Nephron progenitor cell (in vitro differentiated cells): ENCODE data around the gene NUSAP1.
"Not testable (repeated sequence)": the region's sequence is repeated elsewhere in the genome, so short reads cannot be mapped to it uniquely, and the experiment has no call there.

Experiments used
- DNase-seq: peaks from one replicate; pipeline ENCODE4 v3.0.0; 2021
- H3K27ac Mint-ChIP-seq: 2 replicates; pipeline ENCODE4 v1.8.0; 2021; ENCODE audit warnings: mild to moderate bottlenecking, moderate library complexity, mixed read lengths
- H3K27me3 Mint-ChIP-seq: 2 replicates; pipeline ENCODE4 v1.8.0; 2021; ENCODE audit warnings: mild to moderate bottlenecking, low read depth, mixed read lengths; ENCODE audit not compliant: poor library complexity
- H3K36me3 Mint-ChIP-seq: 2 replicates; pipeline ENCODE4 v1.8.0; 2021; ENCODE audit warnings: low read depth, mixed read lengths
- H3K4me1 Mint-ChIP-seq: 2 replicates; pipeline ENCODE4 v1.8.0; 2021; ENCODE audit warnings: mixed read lengths
- H3K4me3 Mint-ChIP-seq: 2 replicates; pipeline ENCODE4 v1.8.0; 2021; ENCODE audit warnings: mild to moderate bottlenecking, moderate library complexity, mixed read lengths
- H3K9me3 Mint-ChIP-seq: 2 replicates; pipeline ENCODE4 v1.8.0; 2021; ENCODE audit warnings: mild to moderate bottlenecking, moderate library complexity, mixed read lengths
- CTCF ChIP-seq: fragments of 200-600 bp; sonication (generic); IDR thresholded peaks from 2 replicates; pipeline ENCODE4 v1.5.0; 2021; ENCODE audit warnings: antibody characterized with exemption

NUSAP1 gene

GRCh38 chr15:41423979-41424659, 91.4 kb downstream of the NUSAP1 start:
- H3K9me3 Mint-ChIP-seq = peaks cover 14% of the 10 kb centered on the region
- H3K4me1 Mint-ChIP-seq = peaks cover 14% of the 10 kb centered on the region
- no peak overlapping the region for H3K27ac Mint-ChIP-seq

GRCh38 chr15:41424809-41425208, 92.1 kb downstream of the NUSAP1 start:
- Mint-ChIP-seq H3K27ac (no peak overlapping the region), H3K4me1 (peaks cover 20% of the 10 kb centered on the region), H3K27me3 (peaks cover 4% of the 10 kb centered on the region), H3K4me3 (no peak overlapping the region), H3K36me3 (peaks cover 53% of the 10 kb centered on the region), H3K9me3 (peaks cover 14% of the 10 kb centered on the region)
- no peak for TF ChIP-seq CTCF
- DNase-seq = no peak

More at GRCh38 chr15:41423979-41424659, 91.4 kb downstream of the NUSAP1 start:
- Mint-ChIP-seq H3K4me3 (no peak overlapping the region), H3K36me3 (peaks cover 47% of the 10 kb centered on the region), H3K27me3 (peaks cover 4% of the 10 kb centered on the region)
- DNase-seq = no peak
- no peak for TF ChIP-seq CTCF

- peak overlapping the region; percentile 1 for H3K27ac Mint-ChIP-seq
- not testable (repeated sequence) for H3K4me3 Mint-ChIP-seq
These were observed 93.2 kb downstream of the NUSAP1 start for GRCh38 chr15:41425907-41426306.

GRCh38 chr15:41429003-41429890, 96.6 kb downstream of the NUSAP1 start:
- Mint-ChIP-seq H3K4me1 (peaks cover 13% of the 10 kb centered on the region), H3K27me3 (peaks cover 4% of the 10 kb centered on the region), H3K27ac (peak overlapping the region; percentile 49), H3K36me3 (peaks cover 51% of the 10 kb centered on the region), H3K4me3 (no peak overlapping the region), H3K9me3 (peaks cover 15% of the 10 kb centered on the region)
- TF ChIP-seq CTCF = no peak
- DNase-seq = no peak

More at GRCh38 chr15:41425907-41426306, 93.2 kb downstream of the NUSAP1 start:
- not testable (repeated sequence) for DNase-seq, H3K27me3 Mint-ChIP-seq
- H3K4me1 Mint-ChIP-seq = peaks cover 13% of the 10 kb centered on the region
- H3K9me3 Mint-ChIP-seq = peaks cover 14% of the 10 kb centered on the region
- peaks cover 52% of the 10 kb centered on the region for H3K36me3 Mint-ChIP-seq
